ENCODE measurements around the gene TMEM163.

TMEM163 gene

DNA sequence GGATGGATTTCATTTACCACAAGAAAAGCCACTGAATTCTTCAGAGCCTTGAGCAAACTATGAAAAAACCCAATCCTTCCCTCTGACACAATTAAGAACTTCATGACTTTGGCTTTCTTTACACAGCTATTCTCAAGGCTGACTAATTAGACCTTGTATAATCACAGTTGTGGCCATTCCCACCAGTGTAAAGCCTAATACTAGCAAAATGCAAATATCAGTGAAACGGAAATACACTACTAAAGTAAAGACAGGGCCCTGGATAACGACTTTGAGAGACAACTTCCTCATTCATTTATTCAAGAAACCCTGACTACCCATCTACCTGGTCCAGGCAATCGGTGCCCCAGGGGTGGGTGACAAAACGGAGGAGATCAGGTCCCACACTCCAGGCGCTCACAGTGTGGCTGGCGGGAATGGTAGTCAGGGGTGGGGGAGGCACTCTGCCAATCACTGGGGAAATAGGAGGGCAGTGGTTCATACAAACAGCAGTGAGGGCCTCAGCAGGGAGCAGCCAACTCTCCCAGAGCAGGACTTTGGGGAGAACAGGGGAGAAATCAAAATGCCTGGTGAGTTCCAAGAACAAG is 28.1 kb downstream of the TMEM163 start:
- no peak for DNase-seq

DNA sequence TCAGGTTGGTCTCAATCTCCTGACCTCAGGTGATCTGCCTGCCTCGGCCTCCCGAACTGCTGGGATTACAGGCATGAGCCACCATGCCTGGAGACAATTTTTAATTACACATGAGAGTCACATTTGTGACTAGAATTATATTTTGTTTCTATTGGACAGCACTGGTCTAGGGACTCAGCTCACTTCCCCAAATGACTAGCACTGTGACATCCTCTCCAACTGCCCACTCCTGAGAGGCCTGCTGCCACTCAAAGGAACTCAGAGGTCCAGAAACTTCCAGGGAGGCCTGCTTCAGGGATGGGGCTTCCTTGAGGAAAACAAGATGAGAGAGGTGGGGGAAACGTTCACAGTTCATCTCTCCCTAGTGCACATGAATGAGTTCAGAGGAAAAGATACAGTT is 29.5 kb downstream of the TMEM163 start:
- peak; percentile 38 for DNase-seq

DNA sequence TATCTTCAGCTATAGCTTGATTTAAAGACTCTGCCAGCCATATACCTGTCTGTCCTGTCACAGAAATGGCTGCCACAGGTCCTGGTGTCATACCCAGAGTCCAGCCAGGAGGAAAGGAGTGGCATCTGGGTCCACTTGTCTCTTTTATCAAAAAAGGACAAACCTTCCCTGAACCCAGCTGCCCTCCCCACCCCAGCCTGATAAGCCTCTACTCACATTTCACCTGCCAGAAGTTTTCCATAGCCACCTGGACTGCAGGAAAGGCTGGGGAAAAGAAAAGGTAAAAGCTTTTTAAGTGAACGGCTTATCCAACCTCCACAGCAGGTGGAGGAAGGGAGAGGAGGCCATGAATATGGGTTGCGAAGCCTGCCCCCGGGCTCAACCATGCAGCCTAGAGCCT is 32.8 kb downstream of the TMEM163 start:
- no peak for DNase-seq

DNA sequence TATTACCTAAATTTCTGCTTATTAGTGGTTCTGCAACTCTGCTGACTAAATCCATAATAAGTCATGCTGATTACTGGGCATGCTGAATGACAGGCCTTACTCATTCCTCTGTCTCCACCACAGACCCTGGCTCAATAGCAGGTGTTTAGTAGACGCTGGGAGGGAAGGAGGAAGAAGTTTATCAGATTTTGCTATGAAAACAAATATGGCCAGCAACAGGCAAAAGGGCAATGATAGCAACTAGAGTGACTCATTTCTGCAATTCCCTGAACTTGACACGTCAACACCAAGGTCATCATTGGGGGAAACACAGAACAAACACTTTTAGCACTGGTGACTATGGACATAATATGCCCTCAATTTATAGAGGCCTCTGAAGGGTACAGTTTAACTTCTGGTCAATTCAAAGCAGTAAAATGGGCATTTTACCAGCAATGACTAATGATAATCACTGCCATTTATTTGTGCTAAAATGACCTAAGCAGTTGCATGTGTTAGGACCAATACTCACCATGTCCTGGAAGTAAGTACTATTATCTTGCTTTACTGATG is 35.2 kb downstream of the TMEM163 start:
- DNase-seq, result peak; percentile 61

DNA sequence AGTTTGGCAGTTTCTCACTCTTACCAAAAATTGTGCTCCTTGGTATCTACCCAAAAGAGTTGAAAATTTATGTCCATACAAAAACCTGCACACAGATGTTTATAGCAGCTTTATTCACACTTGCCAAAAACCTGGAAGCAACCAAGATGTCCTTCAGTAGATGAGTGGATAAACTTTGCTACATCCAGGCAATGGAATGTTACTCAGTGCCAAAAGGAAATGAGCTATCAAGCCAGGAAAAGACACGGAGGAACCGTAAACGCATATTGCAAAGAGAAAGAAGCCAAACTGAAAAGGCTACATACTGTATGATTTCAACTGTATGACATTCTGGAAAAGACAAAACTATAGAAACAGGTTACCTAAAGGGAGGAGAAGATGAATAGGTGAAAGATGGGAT is 36.1 kb downstream of the TMEM163 start:
- DNase-seq, result no peak

DNA sequence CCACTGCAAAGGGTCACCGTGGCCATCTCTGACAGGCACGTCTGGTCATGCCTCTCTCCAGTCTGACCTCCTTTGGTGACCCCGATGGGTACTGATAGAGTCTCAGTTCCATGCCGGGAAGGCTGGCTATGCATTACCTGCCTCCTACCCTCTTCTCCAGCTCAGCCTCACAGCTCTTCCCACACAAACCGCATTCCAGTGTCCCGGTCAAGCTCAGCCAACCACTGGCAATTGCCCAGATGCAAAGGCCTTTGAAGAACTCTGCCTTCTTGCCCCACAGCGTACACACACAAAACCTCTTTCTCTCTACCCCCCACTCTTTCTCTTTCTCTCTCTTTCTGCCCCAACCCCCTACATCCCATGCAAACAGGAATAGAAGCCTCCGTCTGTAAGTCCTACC is 37.6 kb downstream of the TMEM163 start:
- no peak for DNase-seq

DNA sequence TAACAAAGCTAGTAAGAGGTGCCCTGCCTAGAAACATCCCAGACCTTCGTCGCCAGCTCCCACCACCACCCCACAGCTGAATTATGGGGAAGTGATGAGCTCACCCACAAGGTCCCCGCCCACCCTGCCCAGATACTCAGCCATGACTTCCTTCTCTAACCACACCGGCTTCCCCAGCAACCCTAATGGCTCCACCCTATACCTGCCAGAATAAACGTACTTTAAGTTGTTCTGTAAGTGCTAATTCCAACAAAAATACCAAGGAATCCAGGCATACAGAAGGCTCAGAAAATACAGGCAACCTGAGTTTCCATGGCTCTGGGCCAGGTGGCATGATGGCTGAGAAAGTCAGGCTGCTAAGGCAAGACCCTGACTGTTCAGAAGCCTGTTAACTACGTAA is 39.1 kb downstream of the TMEM163 start:
- DNase-seq, result peak; percentile 45

DNA sequence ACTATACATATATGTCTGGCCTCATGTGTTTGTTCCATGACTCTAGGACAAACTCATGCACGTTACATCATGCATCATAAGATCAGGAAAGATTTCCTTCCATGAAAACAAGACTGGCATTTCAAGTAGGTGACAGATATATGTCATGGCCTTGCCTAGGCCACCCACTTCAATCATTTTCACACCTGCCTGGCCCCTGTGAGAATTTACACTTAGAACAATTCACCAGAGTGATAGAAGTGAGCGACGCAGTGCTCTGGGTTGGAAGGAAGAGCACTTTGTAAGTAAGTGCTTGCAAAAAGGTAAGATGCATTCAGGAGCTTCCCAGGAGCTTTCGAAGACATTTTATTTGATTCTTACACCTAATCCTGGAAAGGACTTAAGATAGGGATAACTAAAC is 39.5 kb downstream of the TMEM163 start:
- DNase-seq, result no peak

DNA sequence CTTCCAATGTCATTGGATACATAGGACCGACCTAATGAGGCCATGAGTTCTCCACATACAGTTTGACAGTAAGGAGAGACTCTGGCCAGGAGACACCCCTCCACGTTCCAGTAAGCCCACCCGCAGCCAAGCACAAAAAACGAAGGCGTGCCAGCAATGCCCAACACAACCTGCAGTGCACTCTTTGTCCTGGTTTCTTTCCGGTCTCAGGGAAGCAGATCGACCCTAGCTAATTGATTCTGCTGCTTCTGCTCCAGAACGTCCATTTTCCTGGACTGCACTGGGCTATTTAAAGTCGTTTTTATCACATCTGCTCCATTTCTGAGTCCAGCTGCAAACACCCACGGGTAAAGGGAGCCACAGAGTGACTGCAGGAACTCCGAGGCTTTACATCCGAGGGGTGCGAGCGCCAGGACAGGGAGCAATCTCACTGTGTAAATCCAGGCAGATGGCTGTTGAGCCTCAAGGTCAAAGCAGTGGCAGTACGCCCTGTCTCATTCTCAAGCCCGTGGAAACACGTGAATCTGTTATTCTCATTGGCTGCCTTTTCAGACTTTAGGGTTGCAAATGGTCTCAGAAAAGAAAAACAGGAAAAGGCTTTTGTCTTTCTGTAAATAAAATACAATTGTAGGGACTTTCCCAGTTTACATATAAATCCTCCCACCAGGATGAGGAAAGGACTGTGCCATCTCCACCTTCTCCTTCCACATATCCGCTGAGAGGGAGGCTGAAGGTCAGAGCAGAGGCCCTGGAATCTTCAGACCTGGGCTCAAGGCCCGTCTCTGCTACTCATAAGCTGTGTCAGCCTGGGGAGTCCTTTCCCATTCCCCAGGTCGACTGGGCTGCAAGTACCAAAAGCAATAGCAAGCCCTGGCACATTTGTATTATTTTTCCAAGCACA is 40.7 kb downstream of the TMEM163 start:
- no peak for DNase-seq

DNA sequence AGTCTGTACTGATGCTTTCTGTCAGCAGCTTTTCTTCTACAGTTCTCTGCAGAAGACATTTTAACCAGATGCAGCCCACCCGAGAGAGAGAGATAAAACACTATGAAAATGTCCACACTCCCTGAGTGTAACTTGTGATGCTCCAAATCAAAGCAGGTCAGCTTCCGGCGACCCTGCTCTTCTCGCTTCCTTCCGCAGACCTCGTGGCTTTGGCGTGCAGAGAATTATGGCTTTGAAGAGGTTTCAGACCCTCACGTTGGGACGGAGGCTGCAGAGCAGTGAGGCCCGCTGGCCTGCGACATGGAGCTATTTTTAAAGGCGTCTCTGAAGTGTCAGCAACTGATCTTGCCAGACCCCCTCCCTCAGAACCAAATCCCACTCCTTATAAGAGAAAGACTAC is 41.8 kb downstream of the TMEM163 start:
- no peak for DNase-seq

DNA sequence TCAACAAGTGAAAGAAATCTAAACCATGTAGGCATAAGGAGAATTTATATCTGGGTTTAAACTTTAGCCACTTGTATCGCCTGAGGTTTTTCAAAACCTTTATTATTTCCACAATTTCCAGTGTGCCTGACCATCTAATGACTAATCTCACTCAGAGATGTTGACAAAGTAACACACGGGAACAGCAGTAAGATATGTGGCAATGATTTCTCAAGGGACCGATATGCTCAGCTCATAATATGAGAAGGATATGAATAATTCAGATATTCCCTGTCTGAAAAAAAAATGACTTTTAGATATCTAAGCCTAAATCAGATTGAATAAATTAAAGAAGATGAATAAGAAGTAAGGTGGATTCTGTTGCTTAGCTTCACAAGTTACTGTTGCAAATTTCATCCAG is 43.5 kb downstream of the TMEM163 start:
- no peak for DNase-seq

DNA sequence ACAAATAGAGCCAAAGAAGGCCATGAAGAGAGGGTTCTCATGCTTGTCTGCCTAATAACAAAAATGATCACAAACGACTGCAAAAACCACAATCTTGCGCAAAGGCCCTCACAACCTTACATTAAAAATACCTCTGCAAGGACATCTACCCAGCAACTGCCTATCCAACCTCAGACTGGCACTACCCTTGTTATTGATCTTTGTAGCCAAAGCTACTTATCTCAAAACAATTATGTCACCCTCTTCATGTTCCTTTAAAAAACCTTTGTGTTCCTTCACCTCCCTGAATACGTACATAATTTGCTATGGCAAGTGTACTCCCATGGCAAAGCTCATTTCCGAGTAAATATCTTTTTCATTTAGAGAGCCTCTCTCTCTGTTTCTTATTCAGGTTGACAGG is 44.1 kb downstream of the TMEM163 start:
- DNase-seq, result peak; percentile 34

DNA sequence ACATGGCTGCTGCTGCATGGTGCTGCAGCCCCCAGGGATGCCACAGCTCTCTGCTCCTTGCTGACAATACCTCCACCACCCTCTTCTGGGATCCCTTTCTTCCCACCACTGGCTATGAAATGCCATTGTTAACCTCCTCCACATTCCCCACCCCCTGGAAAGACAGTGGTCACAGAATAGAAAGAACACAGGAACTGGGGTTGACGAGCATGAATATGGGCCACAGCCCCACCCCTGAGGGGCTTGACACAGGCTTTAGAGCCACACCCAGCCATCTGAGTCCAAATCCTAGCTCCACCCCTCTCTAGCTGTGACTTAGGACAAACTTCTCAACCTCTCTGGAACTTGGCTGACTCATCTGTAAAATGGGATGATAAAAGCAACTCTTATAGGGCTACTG is 47.3 kb downstream of the TMEM163 start:
- no peak for DNase-seq

DNA sequence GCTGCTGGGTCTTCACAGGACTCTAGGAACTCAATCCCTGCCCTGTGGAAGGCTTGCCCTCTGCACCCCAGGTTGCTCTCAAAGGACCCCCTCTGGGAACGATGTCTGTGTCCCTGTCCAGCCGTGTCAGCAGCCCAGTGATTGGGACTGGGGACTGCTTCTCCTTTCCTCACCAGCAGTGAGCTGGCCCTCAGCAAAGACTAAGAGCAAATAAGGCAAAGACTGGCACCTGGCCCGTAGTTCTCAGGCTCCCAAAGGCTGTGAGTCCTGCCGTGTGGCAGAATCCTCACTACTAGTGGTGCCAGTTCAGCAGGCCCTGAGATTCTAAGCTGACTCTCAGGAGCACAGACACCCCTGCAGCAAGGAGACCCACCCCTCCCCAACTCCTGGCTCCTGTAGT is 47.8 kb downstream of the TMEM163 start:
- DNase-seq, result no peak

DNA sequence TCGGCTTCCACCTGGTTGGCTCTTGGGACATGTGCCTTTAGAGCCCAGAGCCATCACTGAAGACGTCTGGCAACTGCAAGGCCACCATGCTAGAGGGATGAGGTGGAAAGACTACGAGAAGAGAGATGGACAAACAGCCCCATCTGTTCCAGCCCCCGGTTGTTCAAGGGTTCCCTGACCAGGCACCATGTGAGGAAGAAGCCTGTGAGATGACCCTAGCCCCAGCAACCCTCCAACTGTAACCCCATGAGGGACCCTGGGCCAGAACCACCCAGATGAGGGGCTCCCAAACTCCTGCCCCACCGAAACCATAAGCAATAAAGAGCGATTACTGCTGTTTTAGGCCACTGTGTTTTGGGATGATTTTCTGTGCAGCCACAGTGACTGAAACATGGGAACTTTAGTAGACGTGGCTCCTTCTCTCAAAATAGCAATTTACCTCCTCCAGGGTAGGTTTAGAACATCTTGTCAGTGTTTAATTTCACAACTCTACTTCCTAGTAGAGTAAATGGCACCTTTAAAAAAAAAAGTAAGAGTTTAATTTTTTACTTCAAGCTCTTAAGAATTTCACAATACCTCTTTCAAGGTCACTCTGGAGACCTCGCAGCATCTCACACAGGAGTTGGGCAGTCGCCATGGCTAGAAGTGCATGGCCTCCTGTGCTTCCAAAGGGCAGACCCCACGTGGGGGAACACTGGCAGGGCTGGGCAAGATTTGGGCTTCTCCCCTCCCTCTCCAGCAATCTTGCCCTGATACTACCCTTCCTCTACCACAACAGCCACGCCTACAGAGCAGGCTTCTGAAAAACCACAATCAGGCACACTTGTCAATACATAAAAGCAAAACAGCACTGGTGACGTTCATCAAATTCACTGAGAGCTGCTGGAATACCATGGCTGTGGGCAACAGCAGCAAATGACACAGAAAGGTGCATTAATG is 48.8 kb downstream of the TMEM163 start:
- DNase-seq, result peak; percentile 9

DNA sequence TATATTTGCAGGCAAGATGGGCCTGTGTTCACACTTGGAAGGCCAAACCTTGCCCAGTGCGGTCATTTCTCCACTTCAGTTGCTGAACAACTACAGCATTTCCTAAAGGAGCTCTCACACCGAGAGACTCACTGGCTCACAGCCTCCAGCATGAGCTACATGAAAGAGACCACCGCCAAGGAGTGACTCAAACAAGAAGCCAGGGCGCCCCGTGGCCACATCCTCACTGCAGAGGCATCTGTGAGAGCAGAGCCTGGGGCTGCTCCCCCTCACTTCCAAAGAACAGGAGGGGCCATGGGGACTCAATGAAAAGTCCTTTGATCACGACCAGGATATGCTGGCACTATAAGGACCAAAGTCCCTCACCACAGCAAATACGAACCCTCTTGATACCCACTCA is 50.0 kb downstream of the TMEM163 start:
- peak; percentile 53 for DNase-seq

DNA sequence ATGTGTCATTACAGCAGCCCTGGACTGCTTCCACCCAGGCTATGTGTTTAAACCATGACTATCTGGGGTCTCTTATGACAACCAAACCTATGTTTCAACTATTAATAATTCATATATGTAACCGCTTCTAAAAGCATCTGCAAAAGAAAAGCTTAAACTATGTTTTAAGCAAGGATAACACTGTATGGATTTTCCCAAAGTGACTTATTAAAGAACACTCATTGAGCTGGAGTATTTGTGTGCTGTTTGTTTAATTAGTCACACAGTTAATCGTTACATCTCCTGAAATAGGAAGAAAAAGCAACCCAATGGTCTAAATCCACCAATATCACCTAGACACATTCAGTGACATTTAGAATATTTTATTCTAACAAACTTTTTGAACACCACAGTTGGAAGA is 51.3 kb downstream of the TMEM163 start:
- DNase-seq, result no peak

DNA sequence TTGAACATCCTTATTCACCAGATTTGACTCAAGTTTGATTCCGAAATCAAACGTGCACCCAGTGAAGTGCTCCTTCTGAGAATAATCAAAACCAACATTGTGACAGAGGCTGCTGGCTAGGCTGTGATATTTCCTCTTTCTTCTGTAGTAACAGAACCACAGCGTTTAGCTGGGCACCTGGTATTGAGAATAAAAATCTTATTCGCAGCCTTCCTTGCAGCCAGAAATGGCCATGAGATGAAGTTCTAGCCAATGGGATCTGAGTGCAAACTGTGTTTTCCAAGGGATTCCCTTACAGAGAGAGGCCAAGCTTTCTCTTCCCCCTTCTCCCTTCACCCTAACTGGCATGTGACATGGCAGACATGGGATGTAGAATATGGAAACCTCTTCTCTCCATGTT is 51.7 kb downstream of the TMEM163 start:
- peak; percentile 43 for DNase-seq

DNA sequence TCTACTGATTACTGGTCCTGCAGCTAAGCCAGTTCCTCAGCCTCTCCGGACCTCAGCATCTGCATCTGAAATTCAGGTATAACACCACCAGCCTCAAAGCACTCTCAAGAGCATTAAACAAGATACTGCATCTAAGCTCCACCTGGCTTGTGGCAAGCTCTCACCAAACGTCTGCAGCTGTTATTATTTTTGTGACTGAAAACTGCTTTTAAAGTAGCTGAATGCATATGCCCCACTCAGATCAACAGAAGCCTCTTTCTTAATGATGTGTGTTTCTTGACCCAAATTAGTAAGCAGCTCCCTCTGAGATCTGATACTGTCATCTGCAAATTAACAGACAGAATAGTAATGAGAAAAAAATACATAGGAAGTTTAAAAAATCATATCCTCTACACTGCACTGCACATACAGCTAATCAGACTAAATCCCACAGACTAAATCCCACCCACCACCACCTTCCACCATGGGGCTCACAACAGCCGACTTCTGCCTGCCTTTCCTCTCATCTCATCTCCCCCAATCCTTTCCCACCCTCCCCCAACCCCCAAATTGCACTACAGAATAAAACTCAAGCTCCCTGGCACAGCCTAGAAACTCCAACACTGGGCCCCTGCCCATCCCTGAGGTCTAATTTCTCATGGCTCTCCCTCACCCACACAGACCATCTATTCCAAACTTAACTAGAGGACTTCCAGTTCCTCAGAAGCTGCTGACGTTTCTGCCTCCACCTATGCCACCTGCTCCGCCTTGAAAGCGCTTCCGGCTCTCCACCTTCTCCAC is 52.9 kb downstream of the TMEM163 start:
- no peak for DNase-seq

DNA sequence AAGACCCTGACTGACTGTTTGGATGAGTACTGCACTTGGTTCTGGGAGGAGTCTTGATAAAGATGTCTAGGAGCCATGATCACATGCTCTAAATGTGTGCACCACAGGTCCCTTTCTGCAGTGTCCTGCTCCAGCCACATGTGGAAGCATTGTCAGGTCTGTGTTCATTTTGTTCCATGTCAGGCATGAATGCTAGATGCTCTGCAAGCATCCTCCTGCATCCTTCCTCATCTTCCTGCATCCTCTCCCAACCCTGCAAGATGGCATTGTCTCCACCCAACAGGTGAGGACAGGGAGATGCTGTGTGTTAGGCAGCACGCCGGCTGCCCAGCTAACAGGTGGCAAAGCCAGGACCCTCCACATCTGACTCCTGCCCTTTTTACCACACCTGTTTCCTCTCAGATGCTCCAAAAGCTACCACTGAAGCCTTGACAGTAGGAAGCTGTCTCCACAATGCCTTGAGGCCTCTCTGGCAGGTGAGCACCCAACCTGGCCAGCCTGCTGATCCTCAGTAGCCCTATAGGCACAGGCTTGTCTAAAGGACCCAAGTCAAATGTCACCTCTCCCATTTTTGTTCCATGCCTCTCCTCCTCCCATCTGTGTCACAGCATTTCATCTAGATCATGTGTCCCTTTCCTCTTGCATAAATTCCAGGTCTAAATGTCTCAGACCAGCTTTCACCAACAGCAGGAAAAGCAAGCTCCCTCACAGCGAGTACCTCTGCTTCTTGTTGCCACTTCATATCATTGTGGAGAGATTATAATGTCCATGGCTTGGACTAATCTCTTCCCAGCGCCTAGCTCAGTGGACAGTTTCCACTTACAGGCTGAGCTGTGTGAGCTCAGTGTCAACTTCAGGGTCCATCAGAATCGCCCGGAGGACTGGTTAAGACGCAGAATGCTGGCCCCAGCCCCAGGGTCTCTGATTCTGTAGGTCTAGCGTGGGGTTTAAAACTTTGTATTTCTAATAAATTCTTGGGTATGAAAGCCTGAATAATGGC is 55.0 kb downstream of the TMEM163 start:
- DNase-seq, result no peak

DNA sequence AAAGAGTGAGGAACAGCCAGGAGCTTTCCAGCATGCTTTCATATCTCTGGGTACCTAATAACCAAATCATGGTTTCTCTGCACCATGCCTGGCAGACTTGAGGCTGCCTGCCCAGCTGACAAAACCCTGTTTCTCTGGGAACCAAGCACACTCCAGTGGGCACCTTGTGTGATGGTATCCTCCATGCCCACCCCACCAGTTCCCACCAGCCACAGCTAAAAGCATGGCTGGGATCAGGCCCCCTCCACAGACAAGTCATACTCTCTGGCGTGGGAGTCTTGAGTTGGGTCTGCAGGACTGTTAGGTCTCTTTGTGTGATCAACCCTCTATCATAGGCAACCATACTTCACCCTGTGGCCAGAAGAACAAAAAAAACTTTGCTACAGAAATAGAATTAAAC is 56.0 kb downstream of the TMEM163 start:
- DNase-seq, result no peak
